Measurements from ENCODE around the gene FGF10.

Gene FGF10

GRCh38 chr5:44389090-44389822, at the start of gene FGF10:
Gene FGF10, minus strand, starts transcription at chr5:44389420. Its CDS starts 738 bp downstream, at chr5:44388682.
- H3K4me1 ChIP-seq, result peaks cover 0 to 26% (median 16%) of the 10 kb centered on the region in 4 donors
- H3K4me3 ChIP-seq, result peak within 1 kb of the TSS; percentile 51 to 60
- no peaks in the 10 kb centered on the region for H3K9me3 ChIP-seq
- no peaks in the 10 kb centered on the region for H3K36me3 ChIP-seq
- peak within 1 kb of the TSS; percentile 24 to 54 for H3K27ac ChIP-seq
- TF ChIP-seq CTCF (IDR thresholded peaks at IDR 0.05), result no peak
- DNase-seq, result peak in 1 of 2 donors; percentile 61
- peaks cover 0 to 6% of the 10 kb centered on the region in 2 donors for H3K27me3 ChIP-seq
- intact Hi-C loops (cut with DNase I; ENCODE audit: low total_unique reads), result no loop called here

- Histone ChIP-seq H3K36me3 (no peaks in the 10 kb centered on the region), H3K4me3 (no peak overlapping the region), H3K27me3 (no peaks in the 10 kb centered on the region), H3K27ac (no peak overlapping the region), H3K4me1 (no peaks in the 10 kb centered on the region), H3K9me3 (no peaks in the 10 kb centered on the region)
- intact Hi-C loops (cut with DNase I; ENCODE audit: low total_unique reads), result no loop called here
- TF ChIP-seq CTCF (IDR thresholded peaks at IDR 0.05), result no peak
- DNase-seq, result no peak
Observed at GRCh38 chr5:44426944-44427343, 37.7 kb upstream of the FGF10 start.

GRCh38 chr5:44412286-44412685, 23.1 kb upstream of the FGF10 start:
- H3K4me3 ChIP-seq, result no peak overlapping the region
- TF ChIP-seq CTCF (IDR thresholded peaks at IDR 0.05), result no peak
- no peak for DNase-seq
- H3K36me3 ChIP-seq, result no peaks in the 10 kb centered on the region
- no peaks in the 10 kb centered on the region for H3K9me3 ChIP-seq
- intact Hi-C loops (cut with DNase I; ENCODE audit: low total_unique reads), result no loop called here
- H3K27ac ChIP-seq, result no peak overlapping the region
- no peaks in the 10 kb centered on the region for H3K4me1 ChIP-seq
- no peaks in the 10 kb centered on the region for H3K27me3 ChIP-seq

- no peak for DNase-seq
- Histone ChIP-seq H3K4me3 (no peak overlapping the region), H3K27ac (no peak overlapping the region), H3K9me3 (no peaks in the 10 kb centered on the region), H3K36me3 (no peaks in the 10 kb centered on the region), H3K27me3 (no peaks in the 10 kb centered on the region), H3K4me1 (no peaks in the 10 kb centered on the region)
- intact Hi-C loops (cut with DNase I; ENCODE audit: low total_unique reads), result no loop called here
- TF ChIP-seq CTCF (IDR thresholded peaks at IDR 0.05), result no peak
Observed at GRCh38 chr5:44402084-44402483, 12.9 kb upstream of the FGF10 start.

GRCh38 chr5:44401611-44402010, 12.4 kb upstream of the FGF10 start:
- Histone ChIP-seq H3K36me3 (no peaks in the 10 kb centered on the region), H3K9me3 (no peaks in the 10 kb centered on the region), H3K27ac (no peak overlapping the region), H3K27me3 (no peaks in the 10 kb centered on the region), H3K4me1 (no peaks in the 10 kb centered on the region), H3K4me3 (no peak overlapping the region)
- no peak for DNase-seq
- intact Hi-C loops (cut with DNase I; ENCODE audit: low total_unique reads), result no loop called here
- no peak for TF ChIP-seq CTCF (IDR thresholded peaks at IDR 0.05)

Measured in tibial artery (tissue), 4 donors.